Neural cell (in vitro differentiated cells): ENCODE measurements around the gene DGLUCY.

Experiments used
- RAD21 ChIP-seq: fragments of 450-650 bp; conservative IDR thresholded peaks from 2 replicates; pipeline ENCODE4 v1.6.1; 2014; ENCODE audit warnings: antibody characterized with exemption, mild to moderate bottlenecking, moderate library complexity
- TF ChIP-seq, protein P1 (sequence below): fragments of 450-650 bp; IDR thresholded peaks from 2 replicates; pipeline ENCODE4 v1.5.1; 2014; ENCODE audit warnings: antibody characterized with exemption, mild to moderate bottlenecking, moderate library complexity; ENCODE audit not compliant: poor library complexity, severe bottlenecking

GRCh38 chr14:91167380-91167770 lies 53.5 kb downstream of the DGLUCY start:
- TF ChIP-seq RAD21, result no peak
- TF ChIP-seq, protein P1, sequence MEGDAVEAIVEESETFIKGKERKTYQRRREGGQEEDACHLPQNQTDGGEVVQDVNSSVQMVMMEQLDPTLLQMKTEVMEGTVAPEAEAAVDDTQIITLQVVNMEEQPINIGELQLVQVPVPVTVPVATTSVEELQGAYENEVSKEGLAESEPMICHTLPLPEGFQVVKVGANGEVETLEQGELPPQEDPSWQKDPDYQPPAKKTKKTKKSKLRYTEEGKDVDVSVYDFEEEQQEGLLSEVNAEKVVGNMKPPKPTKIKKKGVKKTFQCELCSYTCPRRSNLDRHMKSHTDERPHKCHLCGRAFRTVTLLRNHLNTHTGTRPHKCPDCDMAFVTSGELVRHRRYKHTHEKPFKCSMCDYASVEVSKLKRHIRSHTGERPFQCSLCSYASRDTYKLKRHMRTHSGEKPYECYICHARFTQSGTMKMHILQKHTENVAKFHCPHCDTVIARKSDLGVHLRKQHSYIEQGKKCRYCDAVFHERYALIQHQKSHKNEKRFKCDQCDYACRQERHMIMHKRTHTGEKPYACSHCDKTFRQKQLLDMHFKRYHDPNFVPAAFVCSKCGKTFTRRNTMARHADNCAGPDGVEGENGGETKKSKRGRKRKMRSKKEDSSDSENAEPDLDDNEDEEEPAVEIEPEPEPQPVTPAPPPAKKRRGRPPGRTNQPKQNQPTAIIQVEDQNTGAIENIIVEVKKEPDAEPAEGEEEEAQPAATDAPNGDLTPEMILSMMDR, result no peak
